GM12892 (cell line): ENCODE data around the gene SPR.

Experiments used
- POLR2A ChIP-seq: IDR thresholded peaks from 2 replicates; pipeline ENCODE4 v1.6.1; 2011; ENCODE audit warnings: low read depth, low read length, control low read depth
- POLR2AphosphoS5 ChIP-seq: IDR thresholded peaks from 2 replicates; pipeline ENCODE4 v1.6.1; 2011; ENCODE audit warnings: low read depth, low read length, control low read depth
- TAF1 ChIP-seq: IDR thresholded peaks from 2 replicates; pipeline ENCODE4 v1.6.1; 2011; ENCODE audit warnings: low read depth, mild to moderate bottlenecking, control low read depth, low read length, borderline replicate concordance

DNA sequence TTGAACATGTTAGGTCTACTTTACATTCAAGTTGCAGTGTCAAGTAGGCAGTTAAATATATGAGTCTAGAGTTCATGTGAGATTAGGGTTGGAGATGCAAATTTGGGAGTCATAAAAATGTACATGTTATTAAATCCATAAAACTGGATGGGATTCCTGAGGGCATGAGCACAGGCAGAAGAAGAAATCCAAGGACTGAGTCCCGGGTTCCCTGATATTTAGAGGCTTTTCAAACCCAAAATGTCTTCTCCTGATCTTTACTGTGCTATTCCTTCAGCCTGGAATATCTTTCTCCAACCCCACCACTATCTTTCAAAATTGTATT, 38.1 kb upstream of the SPR start:
- TF ChIP-seq POLR2AphosphoS5 (no peak), TAF1 (no peak), POLR2A (no peak)
